Measurements from ENCODE around the gene SAMD14.

- TF ChIP-seq, protein P1, sequence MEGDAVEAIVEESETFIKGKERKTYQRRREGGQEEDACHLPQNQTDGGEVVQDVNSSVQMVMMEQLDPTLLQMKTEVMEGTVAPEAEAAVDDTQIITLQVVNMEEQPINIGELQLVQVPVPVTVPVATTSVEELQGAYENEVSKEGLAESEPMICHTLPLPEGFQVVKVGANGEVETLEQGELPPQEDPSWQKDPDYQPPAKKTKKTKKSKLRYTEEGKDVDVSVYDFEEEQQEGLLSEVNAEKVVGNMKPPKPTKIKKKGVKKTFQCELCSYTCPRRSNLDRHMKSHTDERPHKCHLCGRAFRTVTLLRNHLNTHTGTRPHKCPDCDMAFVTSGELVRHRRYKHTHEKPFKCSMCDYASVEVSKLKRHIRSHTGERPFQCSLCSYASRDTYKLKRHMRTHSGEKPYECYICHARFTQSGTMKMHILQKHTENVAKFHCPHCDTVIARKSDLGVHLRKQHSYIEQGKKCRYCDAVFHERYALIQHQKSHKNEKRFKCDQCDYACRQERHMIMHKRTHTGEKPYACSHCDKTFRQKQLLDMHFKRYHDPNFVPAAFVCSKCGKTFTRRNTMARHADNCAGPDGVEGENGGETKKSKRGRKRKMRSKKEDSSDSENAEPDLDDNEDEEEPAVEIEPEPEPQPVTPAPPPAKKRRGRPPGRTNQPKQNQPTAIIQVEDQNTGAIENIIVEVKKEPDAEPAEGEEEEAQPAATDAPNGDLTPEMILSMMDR (IDR thresholded peaks at IDR 0.05), result no peak
- TF ChIP-seq EZH2 (IDR thresholded peaks at IDR 0.05; ENCODE audit: borderline replicate concordance, insufficient read depth, low read depth, low read length, poor library complexity, severe bottlenecking), result no peak
Observed at GRCh38 chr17:50096758-50097157, 33.2 kb downstream of the SAMD14 start.
